ENCODE measurements around the gene PCDH9.

PCDH9 gene

GRCh38 chr13:66984241-66984640 is 245.9 kb downstream of the PCDH9 start:
- H3K4me3 ChIP-seq (ENCODE audit: low read depth, low read length) = no peak overlapping the region

GRCh38 chr13:66981912-66982311 is 248.2 kb downstream of the PCDH9 start:
- H3K4me3 ChIP-seq (ENCODE audit: low read depth, low read length) = no peak overlapping the region

GRCh38 chr13:66977161-66977560 is 253.0 kb downstream of the PCDH9 start:
- H3K4me3 ChIP-seq (ENCODE audit: low read depth, low read length) = no peak overlapping the region

- H3K4me3 ChIP-seq (ENCODE audit: low read depth, low read length) = no peak overlapping the region
These were observed 255.2 kb downstream of the PCDH9 start for GRCh38 chr13:66974889-66975288.

- H3K4me3 ChIP-seq (ENCODE audit: low read depth, low read length) = no peak overlapping the region
These were observed 256.0 kb downstream of the PCDH9 start for GRCh38 chr13:66974174-66974573.

- H3K4me3 ChIP-seq (ENCODE audit: low read depth, low read length) = no peak overlapping the region
These were observed 257.5 kb downstream of the PCDH9 start for GRCh38 chr13:66972659-66973058.

- H3K4me3 ChIP-seq (ENCODE audit: low read depth, low read length) = no peak overlapping the region
These were observed 259.1 kb downstream of the PCDH9 start for GRCh38 chr13:66971004-66971403.

- H3K4me3 ChIP-seq (ENCODE audit: low read depth, low read length) = no peak overlapping the region
These were observed 260.8 kb downstream of the PCDH9 start for GRCh38 chr13:66969291-66969690.

- H3K4me3 ChIP-seq (ENCODE audit: low read depth, low read length) = no peak overlapping the region
These were observed 262.1 kb downstream of the PCDH9 start for GRCh38 chr13:66967811-66968597.

GRCh38 chr13:66965181-66965580 is 265.0 kb downstream of the PCDH9 start:
- H3K4me3 ChIP-seq (ENCODE audit: low read depth, low read length) = no peak overlapping the region

- H3K4me3 ChIP-seq (ENCODE audit: low read depth, low read length) = no peak overlapping the region
These were observed 267.2 kb downstream of the PCDH9 start for GRCh38 chr13:66962953-66963352.

GRCh38 chr13:66958611-66959010 is 271.5 kb downstream of the PCDH9 start:
- no peak overlapping the region for H3K4me3 ChIP-seq (ENCODE audit: low read depth, low read length)

- H3K4me3 ChIP-seq (ENCODE audit: low read depth, low read length) = no peak overlapping the region
These were observed 277.6 kb downstream of the PCDH9 start for GRCh38 chr13:66952507-66952906.

GRCh38 chr13:66951426-66951825 is 278.7 kb downstream of the PCDH9 start:
- no peak overlapping the region for H3K4me3 ChIP-seq (ENCODE audit: low read depth, low read length)

GRCh38 chr13:66950666-66951065 is 279.5 kb downstream of the PCDH9 start:
- H3K4me3 ChIP-seq (ENCODE audit: low read depth, low read length) = no peak overlapping the region

- no peak overlapping the region for H3K4me3 ChIP-seq (ENCODE audit: low read depth, low read length)
These were observed 281.2 kb downstream of the PCDH9 start for GRCh38 chr13:66948910-66949309.

GRCh38 chr13:66943530-66943929 is 286.6 kb downstream of the PCDH9 start:
- H3K4me3 ChIP-seq (ENCODE audit: low read depth, low read length) = no peak overlapping the region

- no peak overlapping the region for H3K4me3 ChIP-seq (ENCODE audit: low read depth, low read length)
These were observed 290.0 kb downstream of the PCDH9 start for GRCh38 chr13:66940113-66940512.

- H3K4me3 ChIP-seq (ENCODE audit: low read depth, low read length) = no peak overlapping the region
These were observed 292.7 kb downstream of the PCDH9 start for GRCh38 chr13:66937423-66937822.

- H3K4me3 ChIP-seq (ENCODE audit: low read depth, low read length) = no peak overlapping the region
These were observed 296.1 kb downstream of the PCDH9 start for GRCh38 chr13:66933994-66934393.

GRCh38 chr13:66933527-66933926 is 296.6 kb downstream of the PCDH9 start:
- no peak overlapping the region for H3K4me3 ChIP-seq (ENCODE audit: low read depth, low read length)

GRCh38 chr13:66927562-66927961 is 302.6 kb downstream of the PCDH9 start:
- no peak overlapping the region for H3K4me3 ChIP-seq (ENCODE audit: low read depth, low read length)

All from iPS-11a (cell line).